H9 (cell line): Measurements from ENCODE around the gene SS18L1. TPM values are rescaled to one million over a fixed set of nuclear protein-coding genes. Genes with fewer than 3 reads are reported as not detected.

Experiments used
- DNase-seq: peaks from one replicate; pipeline ENCODE4 v3.0.0-alpha.2; 2017
- H2AFZ ChIP-seq: one replicate; pipeline ENCODE4 v1.6.1; 2013; ENCODE audit warnings: mild to moderate bottlenecking, low read length, control low read depth, moderate library complexity
- H2AK5ac ChIP-seq: 2 replicates; pipeline ENCODE4 v1.6.1; 2013; ENCODE audit warnings: low read length, control low read depth, mixed read lengths; ENCODE audit not compliant: insufficient read length
- H2BK120ac ChIP-seq: one replicate; pipeline ENCODE4 v1.6.1; 2013; ENCODE audit warnings: low read depth, mild to moderate bottlenecking, low read length, control low read depth, inconsistent platforms; ENCODE audit not compliant: poor library complexity, severe bottlenecking
- H2BK12ac ChIP-seq: 2 replicates; pipeline ENCODE4 v1.6.1; 2013; ENCODE audit warnings: low read length, control low read depth, mixed read lengths, low read depth; ENCODE audit not compliant: insufficient read length
- H2BK15ac ChIP-seq: 2 replicates; pipeline ENCODE4 v1.6.1; 2013; ENCODE audit warnings: low read depth, low read length, control low read depth
- H2BK20ac ChIP-seq: one replicate; pipeline ENCODE4 v1.6.1; 2013; ENCODE audit warnings: low read depth, mild to moderate bottlenecking, low read length, control low read depth, inconsistent platforms; ENCODE audit not compliant: poor library complexity, severe bottlenecking
- H2BK5ac ChIP-seq: 2 replicates; pipeline ENCODE4 v1.6.1; 2013; ENCODE audit warnings: low read length, control low read depth, mixed read lengths; ENCODE audit not compliant: insufficient read length
- H3K14ac ChIP-seq: 2 replicates; pipeline ENCODE4 v1.6.1; 2013; ENCODE audit warnings: low read length, control low read depth; ENCODE audit not compliant: insufficient read depth
- H3K18ac ChIP-seq: 2 replicates; pipeline ENCODE4 v1.6.1; 2013; ENCODE audit warnings: low read depth, mild to moderate bottlenecking, mixed read lengths, low read length, control low read depth; ENCODE audit not compliant: insufficient read length
- H3K23ac ChIP-seq: 2 replicates; pipeline ENCODE4 v1.6.1; 2013; ENCODE audit warnings: low read length, control low read depth, mixed read lengths, low read depth; ENCODE audit not compliant: insufficient read length
- H3K23me2 ChIP-seq: 2 replicates; pipeline ENCODE4 v1.6.1; 2013; ENCODE audit warnings: low read depth, mild to moderate bottlenecking, mixed read lengths, low read length, control low read depth; ENCODE audit not compliant: insufficient read length, poor library complexity, severe bottlenecking
- H3K27ac ChIP-seq: 2 replicates; pipeline ENCODE4 v1.5.1; 2013; ENCODE audit warnings: low read length, control low read depth, mixed read lengths, low read depth; ENCODE audit not compliant: insufficient read length
- H3K27me3 ChIP-seq: 2 replicates; pipeline ENCODE4 v1.6.1; 2013; ENCODE audit warnings: low read length, control low read depth, inconsistent platforms; ENCODE audit not compliant: insufficient read depth
- H3K4ac ChIP-seq: 2 replicates; pipeline ENCODE4 v1.6.1; 2013; ENCODE audit warnings: low read depth, mild to moderate bottlenecking, control low read depth, inconsistent platforms, low read length, moderate library complexity
- H3K4me1 ChIP-seq: 2 replicates; pipeline ENCODE4 v1.6.1; 2013; ENCODE audit warnings: low read length, control low read depth, inconsistent platforms; ENCODE audit not compliant: insufficient read depth
- H3K4me2 ChIP-seq: 2 replicates; pipeline ENCODE4 v1.6.1; 2013; ENCODE audit warnings: low read length, control low read depth, mixed read lengths; ENCODE audit not compliant: insufficient read length, insufficient read depth
- H3K56ac ChIP-seq: 2 replicates; pipeline ENCODE4 v1.6.1; 2013; ENCODE audit warnings: low read depth, mild to moderate bottlenecking, mixed read lengths, low read length, control low read depth; ENCODE audit not compliant: insufficient read length
- H3K79me1 ChIP-seq: 2 replicates; pipeline ENCODE4 v1.6.1; 2013; ENCODE audit warnings: low read depth, mild to moderate bottlenecking, moderate library complexity, low read length, control low read depth, inconsistent platforms; ENCODE audit not compliant: insufficient read depth, poor library complexity, severe bottlenecking
- H3K79me2 ChIP-seq: 2 replicates; pipeline ENCODE4 v1.6.1; 2013; ENCODE audit warnings: low read length, control low read depth, inconsistent platforms; ENCODE audit not compliant: insufficient read depth
- H3K9ac ChIP-seq: 2 replicates; pipeline ENCODE4 v1.6.1; 2013; ENCODE audit warnings: low read length, control low read depth, mixed read lengths; ENCODE audit not compliant: insufficient read length; ENCODE audit errors: extremely low read depth
- H3K9me3 ChIP-seq: one replicate; pipeline ENCODE4 v1.6.1; 2013; ENCODE audit warnings: low read depth, low read length, inconsistent platforms; ENCODE audit not compliant: control insufficient read depth
- H3T11ph ChIP-seq: one replicate; pipeline ENCODE4 v1.6.1; 2013; ENCODE audit warnings: mild to moderate bottlenecking, low read length, control low read depth, inconsistent platforms
- H4K20me1 ChIP-seq: one replicate; pipeline ENCODE4 v1.6.1; 2013; ENCODE audit not compliant: control insufficient read depth, insufficient read length, insufficient read depth
- H4K5ac ChIP-seq: 2 replicates; pipeline ENCODE4 v1.6.1; 2013; ENCODE audit warnings: low read depth, mild to moderate bottlenecking, mixed read lengths, low read length, control low read depth; ENCODE audit not compliant: insufficient read length
- H4K8ac ChIP-seq: replicated peaks from 2 replicates; pipeline ENCODE4 v1.6.1; 2013; ENCODE audit warnings: low read length, control low read depth, mixed read lengths, low read depth; ENCODE audit not compliant: insufficient read length
- H4K91ac ChIP-seq: 2 replicates; pipeline ENCODE4 v1.6.1; 2013; ENCODE audit warnings: low read depth, mild to moderate bottlenecking, moderate library complexity, mixed read lengths, low read length, control low read depth; ENCODE audit not compliant: insufficient read length
- H3K27ac Mint-ChIP-seq, 3 experiments: 2 replicates in 2 of 3; 3 replicates in 1 of 3; pipeline ENCODE4 v1.8.0; 2020 to 2021; ENCODE audit warnings: mixed read lengths in 3 of 3, mild to moderate bottlenecking in 1 of 3, moderate library complexity in 1 of 3
- H3K27me3 Mint-ChIP-seq: 2 replicates; pipeline ENCODE4 v1.8.0; 2021; ENCODE audit warnings: low read depth, mild to moderate bottlenecking, moderate library complexity, mixed read lengths
- H3K36me3 Mint-ChIP-seq, 3 experiments: 2 replicates in 2 of 3; 3 replicates in 1 of 3; pipeline ENCODE4 v1.8.0; 2020 to 2021; ENCODE audit warnings: low read depth in 3 of 3, mixed read lengths in 3 of 3; ENCODE audit not compliant: insufficient read depth in 1 of 3
- H3K4me1 Mint-ChIP-seq, 2 experiments: 2 replicates each; pipeline ENCODE4 v1.8.0; 2020; ENCODE audit warnings: mixed read lengths in 2 of 2
- H3K4me3 Mint-ChIP-seq, 2 experiments: 2 replicates in 1 of 2; 3 replicates in 1 of 2; pipeline ENCODE4 v1.8.0; 2020 to 2021; ENCODE audit warnings: mild to moderate bottlenecking in 2 of 2, mixed read lengths in 2 of 2, moderate library complexity in 1 of 2
- H3K9me3 Mint-ChIP-seq, 2 experiments: 2 replicates in 1 of 2; 3 replicates in 1 of 2; pipeline ENCODE4 v1.8.0; 2020; ENCODE audit warnings: mild to moderate bottlenecking in 2 of 2, mixed read lengths in 2 of 2, moderate library complexity in 1 of 2
- whole genome bisulfite sequencing: extraction: QIAGEN DNeasy Blood & Tissue Kit; methylation state at CpG from one replicate; pipeline ENCODE4 v1.1.7; 2013; ENCODE audit warnings: missing lambda C conversion rate, low lambda C conversion rate, mixed read lengths; ENCODE audit not compliant: insufficient read length; ENCODE audit errors: extremely low coverage; 5-methylcytosine and 5-hydroxymethylcytosine counted together
- total RNA-seq: library from RNA; stranded (reverse); gene quantifications from 2 replicates; pipeline ENCODE4 v1.2.1, GENCODE V29; 2021
- TF ChIP-seq, protein P1 (sequence below): fragments of 200-600 bp; sonication (generic); conservative IDR thresholded peaks from 3 replicates; pipeline ENCODE4 v1.8.0; 2021; ENCODE audit warnings: antibody characterized with exemption, mild to moderate bottlenecking

SS18L1 gene
- total RNA-seq, 1 experiment from 2014 or later = 22.2 TPM

DNA sequence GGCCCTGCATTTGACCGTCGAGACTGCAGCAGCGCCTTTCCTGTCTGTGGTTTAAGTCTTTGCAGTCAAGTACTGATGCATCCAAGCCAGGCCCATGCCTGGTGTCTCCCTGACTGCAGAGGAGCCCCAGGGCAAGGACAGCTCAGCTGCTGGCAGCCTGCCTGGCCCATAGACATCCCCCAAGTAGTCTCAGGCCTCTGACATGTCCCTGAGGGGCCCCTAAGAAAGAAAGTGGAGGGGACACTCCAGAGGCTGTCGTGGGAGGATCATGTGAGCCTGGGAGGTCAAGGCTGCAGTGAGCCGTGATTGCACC lies 58.5 kb downstream of the SS18L1 start:
- H3K36me3 Mint-ChIP-seq = peaks cover 22 to 50% (median 47%) of the 10 kb centered on the region in 3 experiments; a peak in 6 of 7 replicates
- H3K27me3 ChIP-seq = no peaks in the 10 kb centered on the region
- no peak overlapping the region for H2BK12ac ChIP-seq
- H3K23ac ChIP-seq = no peak overlapping the region
- no peak overlapping the region for H3K14ac ChIP-seq
- H2BK5ac ChIP-seq = no peak overlapping the region
- no peak overlapping the region for H2AK5ac ChIP-seq
- H3T11ph ChIP-seq = no peak overlapping the region
- no peak for DNase-seq
- no peaks in the 10 kb centered on the region for H3K4me1 ChIP-seq
- no peak overlapping the region for H4K5ac ChIP-seq
- H3K27ac ChIP-seq = no peak overlapping the region
- no peak overlapping the region for H2AFZ ChIP-seq
- H3K9me3 ChIP-seq = no peaks in the 10 kb centered on the region
- no peak overlapping the region for H2BK120ac ChIP-seq
- no peak overlapping the region for H3K18ac ChIP-seq
- H3K4ac ChIP-seq = no peak overlapping the region
- H3K9ac ChIP-seq = no peak overlapping the region
- no peaks in the 10 kb centered on the region for H3K23me2 ChIP-seq
- no peak overlapping the region for H3K4me3 Mint-ChIP-seq
- H2BK20ac ChIP-seq = no peak overlapping the region
- no peak overlapping the region for H3K27ac Mint-ChIP-seq
- no peak overlapping the region for H3K56ac ChIP-seq
- no peaks in the 10 kb centered on the region for H3K4me1 Mint-ChIP-seq
- no peaks in the 10 kb centered on the region for H4K20me1 ChIP-seq
- H4K91ac ChIP-seq = no peak overlapping the region
- TF ChIP-seq, protein P1, sequence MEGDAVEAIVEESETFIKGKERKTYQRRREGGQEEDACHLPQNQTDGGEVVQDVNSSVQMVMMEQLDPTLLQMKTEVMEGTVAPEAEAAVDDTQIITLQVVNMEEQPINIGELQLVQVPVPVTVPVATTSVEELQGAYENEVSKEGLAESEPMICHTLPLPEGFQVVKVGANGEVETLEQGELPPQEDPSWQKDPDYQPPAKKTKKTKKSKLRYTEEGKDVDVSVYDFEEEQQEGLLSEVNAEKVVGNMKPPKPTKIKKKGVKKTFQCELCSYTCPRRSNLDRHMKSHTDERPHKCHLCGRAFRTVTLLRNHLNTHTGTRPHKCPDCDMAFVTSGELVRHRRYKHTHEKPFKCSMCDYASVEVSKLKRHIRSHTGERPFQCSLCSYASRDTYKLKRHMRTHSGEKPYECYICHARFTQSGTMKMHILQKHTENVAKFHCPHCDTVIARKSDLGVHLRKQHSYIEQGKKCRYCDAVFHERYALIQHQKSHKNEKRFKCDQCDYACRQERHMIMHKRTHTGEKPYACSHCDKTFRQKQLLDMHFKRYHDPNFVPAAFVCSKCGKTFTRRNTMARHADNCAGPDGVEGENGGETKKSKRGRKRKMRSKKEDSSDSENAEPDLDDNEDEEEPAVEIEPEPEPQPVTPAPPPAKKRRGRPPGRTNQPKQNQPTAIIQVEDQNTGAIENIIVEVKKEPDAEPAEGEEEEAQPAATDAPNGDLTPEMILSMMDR = no peak
- no peak overlapping the region for H4K8ac ChIP-seq
- WGBS = no CpG with 5 or more reads among the region's 5 CpGs
- H3K79me1 ChIP-seq = no peaks in the 10 kb centered on the region
- H3K27me3 Mint-ChIP-seq = no peaks in the 10 kb centered on the region
- H3K79me2 ChIP-seq = no peaks in the 10 kb centered on the region
- H3K4me2 ChIP-seq = no peak overlapping the region
- H2BK15ac ChIP-seq = no peak overlapping the region
- H3K9me3 Mint-ChIP-seq = no peaks in the 10 kb centered on the region
